ENCODE results near the gene SCNN1A.

DNA sequence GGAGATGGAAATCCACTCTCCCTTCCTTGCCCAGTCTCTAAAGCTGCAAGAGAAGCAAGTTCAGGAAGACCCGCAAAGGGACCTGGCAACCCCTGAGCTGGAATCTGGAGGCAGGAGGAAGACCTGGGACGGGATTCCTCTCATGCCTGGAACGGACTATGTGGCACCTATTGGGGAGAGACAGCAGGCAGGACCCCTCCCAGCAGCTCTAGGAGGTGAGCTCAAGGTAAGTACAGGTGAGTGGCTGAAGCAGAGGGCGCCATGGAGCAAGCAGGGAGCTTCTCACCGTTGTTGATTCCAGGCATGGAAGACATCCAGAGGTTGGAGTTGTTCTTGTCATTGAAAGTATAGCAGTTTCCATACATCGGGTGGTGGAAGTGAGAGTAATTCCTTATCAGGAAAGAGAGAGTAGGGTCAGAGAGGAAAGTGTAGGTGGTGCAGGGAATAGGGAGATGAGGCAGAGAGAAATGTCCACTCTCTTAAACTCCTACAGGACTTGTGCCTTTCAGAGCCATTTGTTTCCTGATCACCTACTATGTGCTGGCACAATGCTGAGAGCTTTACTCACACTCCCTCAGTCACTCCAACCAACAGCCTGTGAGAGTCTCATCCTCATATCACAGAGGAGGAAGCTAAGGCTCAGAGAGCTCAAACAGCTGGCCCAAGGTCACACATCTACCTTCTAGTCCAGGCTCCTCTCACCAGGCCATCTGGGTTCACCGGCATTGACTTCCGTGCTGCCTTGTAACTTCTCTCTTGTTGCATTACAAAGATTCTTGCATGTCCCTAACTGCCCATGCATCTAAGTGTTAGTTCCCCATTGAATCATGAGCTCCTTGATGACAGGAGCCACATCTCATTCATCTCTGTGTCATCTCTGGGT is 19.6 kb downstream of the SCNN1A start:
- TF ChIP-seq EZH2 (IDR thresholded peaks at IDR 0.05; ENCODE audit: low read length, missing control alignments) (no peak), CTCF (conservative IDR thresholded peaks at IDR 0.05 in 1 of 2, IDR thresholded peaks at IDR 0.05 in 1 of 2; ENCODE audit: low read depth in 1 of 2, low read length in 2 of 2) (no peak)
